HG03342 (cell line): Measurements from ENCODE around the gene KCNJ10.
"Not testable (repeated sequence)": the region's sequence is repeated elsewhere in the genome, so short reads cannot be mapped to it uniquely, and the experiment has no call there.

Source experiments
- ATAC-seq: cut with Tn5 transposase; IDR thresholded peaks from one replicate; pipeline ENCODE4 v1.9.1; 2021; ENCODE audit warnings: mild to moderate bottlenecking, moderate library complexity; ENCODE audit not compliant: unreplicated experiment

Gene KCNJ10

GRCh38 chr1:160069460-160070231 is at the start of gene KCNJ10:
KCNJ10 (minus strand) TSS chr1:160070160; CDS start chr1:160042532, 27,628 bp downstream.
- no peak for ATAC-seq

GRCh38 chr1:160118928-160119327 is 49.0 kb upstream of the KCNJ10 start:
- no peak for ATAC-seq

- ATAC-seq: no peak
Observed at GRCh38 chr1:160117709-160118183, 47.8 kb upstream of the KCNJ10 start.

GRCh38 chr1:160117300-160117699 is 47.3 kb upstream of the KCNJ10 start:
- ATAC-seq: no peak

GRCh38 chr1:160116283-160117147 is 46.6 kb upstream of the KCNJ10 start:
- no peak for ATAC-seq

GRCh38 chr1:160115545-160116282 is 45.8 kb upstream of the KCNJ10 start, which contains the start of gene ATP1A2:
ATP1A2 (plus strand) TSS chr1:160115759; CDS start chr1:160115862, 103 bp downstream.
- no peak for ATAC-seq

- no peak for ATAC-seq
Observed at GRCh38 chr1:160114085-160114484, 44.1 kb upstream of the KCNJ10 start.

GRCh38 chr1:160113407-160113806 is 43.4 kb upstream of the KCNJ10 start:
- ATAC-seq: no peak

GRCh38 chr1:160112357-160112756 is 42.4 kb upstream of the KCNJ10 start:
- ATAC-seq: no peak

GRCh38 chr1:160111462-160111861 is 41.5 kb upstream of the KCNJ10 start:
- ATAC-seq: not testable (repeated sequence)

- no peak for ATAC-seq
Observed at GRCh38 chr1:160109686-160110085, 39.7 kb upstream of the KCNJ10 start.

- no peak for ATAC-seq
Observed at GRCh38 chr1:160108888-160109662, 39.1 kb upstream of the KCNJ10 start.

- no peak for ATAC-seq
Observed at GRCh38 chr1:160107512-160107911, 37.6 kb upstream of the KCNJ10 start.

GRCh38 chr1:160105155-160105554 is 35.2 kb upstream of the KCNJ10 start:
- ATAC-seq: no peak

- no peak for ATAC-seq
Observed at GRCh38 chr1:160104486-160104885, 34.5 kb upstream of the KCNJ10 start.

GRCh38 chr1:160103658-160104408 is 33.9 kb upstream of the KCNJ10 start:
- ATAC-seq: no peak

GRCh38 chr1:160101717-160102522 is 32.0 kb upstream of the KCNJ10 start:
- no peak for ATAC-seq

GRCh38 chr1:160101037-160101716 is 31.2 kb upstream of the KCNJ10 start:
- no peak for ATAC-seq
